Measurements from ENCODE around the gene CTNNAL1.

The CTNNAL1 gene

DNA sequence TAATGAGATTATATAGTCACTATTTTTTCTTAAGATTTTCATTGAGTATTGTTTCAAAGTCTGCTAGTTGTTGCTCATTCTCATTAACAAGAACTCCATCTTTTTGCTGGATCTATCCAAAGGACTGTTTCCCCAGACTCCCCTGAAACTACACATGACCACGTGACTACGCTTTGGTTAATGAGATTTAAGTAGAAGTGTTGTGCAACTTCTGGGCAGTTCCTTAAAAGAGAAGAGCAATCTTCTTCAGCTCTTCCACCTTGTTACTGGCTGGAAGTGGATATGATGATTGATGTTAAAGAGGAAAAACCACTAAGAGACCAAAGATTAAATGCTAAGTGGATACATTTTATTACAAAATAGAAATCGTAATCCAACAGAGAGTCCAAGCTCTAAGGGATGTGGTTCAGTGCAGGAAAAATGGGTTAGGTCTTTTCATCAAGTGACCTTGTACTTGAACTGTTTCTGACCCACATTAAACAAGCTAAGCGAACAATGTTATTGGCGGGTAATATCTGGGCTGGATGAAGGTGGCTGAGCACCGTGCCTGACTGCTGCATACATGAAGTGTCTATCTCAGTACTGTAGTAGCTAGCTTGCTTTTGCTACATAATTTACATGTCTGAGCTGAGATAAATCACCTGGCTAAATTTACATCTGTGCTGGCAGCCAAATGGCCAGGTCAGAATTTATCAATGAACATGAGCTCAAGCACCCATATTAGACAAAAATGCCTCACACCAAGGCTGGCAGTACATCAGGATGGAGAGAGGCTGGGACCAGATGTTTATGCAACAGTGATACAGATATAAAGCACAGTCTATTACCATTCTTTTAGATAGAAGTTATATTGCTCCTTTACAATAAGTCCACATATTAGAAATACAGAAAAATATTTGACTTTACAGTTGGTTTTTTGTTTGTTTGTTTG, 7.5 kb upstream of the CTNNAL1 start:
- no peak overlapping the region for H3K27ac ChIP-seq (replicated peaks; ENCODE audit: low read length)
- H3K36me3 ChIP-seq (replicated peaks in 1 of 2; ENCODE audit: control insufficient read depth in 2 of 2, insufficient read depth in 2 of 2, low read length in 2 of 2): peaks cover 4 to 60% of the 10 kb centered on the region in 2 donors
- H3K27me3 ChIP-seq (ENCODE audit: control insufficient read depth in 3 of 3, insufficient read depth in 3 of 3, low read depth in 1 of 3, low read length in 3 of 3): no peaks in the 10 kb centered on the region
- H3K4me1 ChIP-seq (ENCODE audit: control insufficient read depth in 2 of 2, insufficient read depth in 1 of 2, low read depth in 1 of 2, low read length in 2 of 2): peaks cover 2 to 6% of the 10 kb centered on the region in 2 donors
- H3K4ac ChIP-seq (ENCODE audit: low read length): no peak overlapping the region
- H2AFZ ChIP-seq (ENCODE audit: low read length): no peak overlapping the region
- H2BK12ac ChIP-seq (ENCODE audit: low read length): no peak overlapping the region
- H2BK5ac ChIP-seq (ENCODE audit: low read length): no peak overlapping the region
- no peak overlapping the region for H2BK120ac ChIP-seq (ENCODE audit: low read depth, low read length)
- no peak overlapping the region for H2AK5ac ChIP-seq (ENCODE audit: low read depth, low read length)
- H3K4me2 ChIP-seq (ENCODE audit: insufficient read depth, low read length, poor library complexity, severe bottlenecking): no peak overlapping the region
- no CpG with 5 or more reads among the region's 6 CpGs for WGBS, 2 donors (ENCODE audit: extremely low coverage in 2 of 2, insufficient read length in 2 of 2, insufficient replicate concordance in 1 of 2)
- no peak overlapping the region for H3K23ac ChIP-seq (ENCODE audit: low read depth, low read length, poor library complexity)
- H4K91ac ChIP-seq (ENCODE audit: low read depth, low read length, poor library complexity): no peak overlapping the region
- no peak overlapping the region for H3K4me3 ChIP-seq (ENCODE audit: low read length in 2 of 2)
- H3K79me1 ChIP-seq (ENCODE audit: low read depth, low read length): no peaks in the 10 kb centered on the region
- no peak overlapping the region for H3K18ac ChIP-seq (ENCODE audit: low read length)
- no peak overlapping the region for H2BK15ac ChIP-seq (ENCODE audit: low read length)
- no peak overlapping the region for H4K8ac ChIP-seq (ENCODE audit: low read depth, low read length)
- no peak overlapping the region for H3K14ac ChIP-seq (ENCODE audit: low read length)
- H3K9me3 ChIP-seq (replicated peaks in 1 of 2; ENCODE audit: control insufficient read depth in 2 of 2, insufficient read depth in 1 of 2, low read depth in 1 of 2, low read length in 2 of 2): no peaks in the 10 kb centered on the region
- DNase-seq (ENCODE audit: low spot score): no peak
- no peak overlapping the region for H3K9ac ChIP-seq (ENCODE audit: low read depth, low read length, poor library complexity)

DNA sequence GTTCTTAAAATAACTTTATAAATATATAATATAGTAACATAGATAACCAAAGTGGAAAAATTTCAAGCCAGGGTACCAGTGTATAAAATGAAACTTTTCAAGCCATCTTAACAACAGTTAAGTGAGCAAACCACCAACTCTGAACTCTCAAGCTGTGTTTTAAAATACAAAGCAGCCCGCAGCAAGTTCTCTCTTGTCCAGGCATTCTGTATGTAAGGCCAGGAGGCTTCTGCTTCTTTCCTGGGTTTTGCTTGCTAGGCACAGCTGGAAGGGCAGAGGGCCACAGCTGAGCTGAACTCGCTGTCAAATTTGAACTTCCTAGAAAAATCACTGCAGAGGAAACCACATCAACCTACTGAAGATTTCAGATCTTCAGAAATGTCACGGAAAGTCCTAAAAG, 6.8 kb upstream of the CTNNAL1 start:
- peaks cover 4 to 54% of the 10 kb centered on the region in 2 donors for H3K36me3 ChIP-seq (replicated peaks in 1 of 2; ENCODE audit: control insufficient read depth in 2 of 2, insufficient read depth in 2 of 2, low read length in 2 of 2)
- no peak overlapping the region for H3K18ac ChIP-seq (ENCODE audit: low read length)
- no peak for DNase-seq (ENCODE audit: low spot score)
- H4K91ac ChIP-seq (ENCODE audit: low read depth, low read length, poor library complexity): no peak overlapping the region
- H3K9ac ChIP-seq (ENCODE audit: low read depth, low read length, poor library complexity): no peak overlapping the region
- H3K27ac ChIP-seq (replicated peaks; ENCODE audit: low read length): no peak overlapping the region
- H3K4me2 ChIP-seq (ENCODE audit: insufficient read depth, low read length, poor library complexity, severe bottlenecking): no peak overlapping the region
- H3K79me1 ChIP-seq (ENCODE audit: low read depth, low read length): no peaks in the 10 kb centered on the region
- WGBS, 2 donors (ENCODE audit: extremely low coverage in 2 of 2, insufficient read length in 2 of 2, insufficient replicate concordance in 1 of 2): no CpG with 5 or more reads among the region's 3 CpGs
- H2AFZ ChIP-seq (ENCODE audit: low read length): no peak overlapping the region
- H2AK5ac ChIP-seq (ENCODE audit: low read depth, low read length): no peak overlapping the region
- H3K23ac ChIP-seq (ENCODE audit: low read depth, low read length, poor library complexity): no peak overlapping the region
- no peaks in the 10 kb centered on the region for H3K27me3 ChIP-seq (ENCODE audit: control insufficient read depth in 3 of 3, insufficient read depth in 3 of 3, low read depth in 1 of 3, low read length in 3 of 3)
- H3K4me1 ChIP-seq (ENCODE audit: control insufficient read depth in 2 of 2, insufficient read depth in 1 of 2, low read depth in 1 of 2, low read length in 2 of 2): peaks cover 0 to 6% of the 10 kb centered on the region in 2 donors
- no peak overlapping the region for H4K8ac ChIP-seq (ENCODE audit: low read depth, low read length)
- H3K14ac ChIP-seq (ENCODE audit: low read length): no peak overlapping the region
- H2BK15ac ChIP-seq (ENCODE audit: low read length): no peak overlapping the region
- no peak overlapping the region for H2BK120ac ChIP-seq (ENCODE audit: low read depth, low read length)
- H3K4me3 ChIP-seq (ENCODE audit: low read length in 2 of 2): no peak overlapping the region
- H2BK5ac ChIP-seq (ENCODE audit: low read length): no peak overlapping the region
- no peak overlapping the region for H2BK12ac ChIP-seq (ENCODE audit: low read length)
- H3K4ac ChIP-seq (ENCODE audit: low read length): no peak overlapping the region
- H3K9me3 ChIP-seq (replicated peaks in 1 of 2; ENCODE audit: control insufficient read depth in 2 of 2, insufficient read depth in 1 of 2, low read depth in 1 of 2, low read length in 2 of 2): no peaks in the 10 kb centered on the region

DNA sequence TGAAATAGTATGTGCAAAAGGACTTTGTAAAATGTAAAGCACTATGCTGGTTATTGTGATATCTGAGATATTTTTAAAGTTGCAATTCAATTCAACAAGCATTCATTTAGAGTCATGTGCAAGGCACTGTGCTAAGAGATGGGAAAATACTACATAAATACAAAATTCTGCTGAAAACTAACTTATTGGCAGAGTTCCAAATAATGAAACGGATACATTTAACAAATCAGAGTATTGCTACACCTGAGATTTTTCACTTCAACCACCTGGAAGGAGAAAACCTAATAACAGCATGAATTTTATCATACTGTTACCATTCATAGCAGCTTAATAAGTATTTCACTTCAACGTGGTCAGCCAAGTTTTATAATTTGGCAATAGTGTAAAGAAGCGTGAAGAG, 6.1 kb upstream of the CTNNAL1 start:
- no peak overlapping the region for H3K23ac ChIP-seq (ENCODE audit: low read depth, low read length, poor library complexity)
- H2BK5ac ChIP-seq (ENCODE audit: low read length): no peak overlapping the region
- no peak overlapping the region for H3K27ac ChIP-seq (replicated peaks; ENCODE audit: low read length)

DNA sequence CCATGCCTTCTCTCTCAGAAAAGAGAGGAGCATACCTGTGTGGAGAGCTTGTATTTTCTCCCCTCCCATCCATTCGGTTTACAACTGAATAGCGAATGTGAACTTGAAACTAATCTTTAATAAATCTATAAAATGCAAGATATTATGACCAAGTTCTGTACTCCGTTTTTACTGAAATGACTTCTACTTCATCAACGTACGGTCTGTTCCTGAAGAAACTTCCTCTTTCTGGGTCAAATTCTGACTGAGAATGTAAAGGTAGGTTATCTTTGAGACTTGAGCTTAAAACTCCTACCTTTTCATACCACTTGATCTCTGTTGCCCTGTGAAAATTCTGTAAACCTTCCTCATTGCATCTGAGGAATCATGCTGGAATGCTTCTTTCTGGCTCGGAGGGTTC, 4.2 kb upstream of the CTNNAL1 start:
- no peak overlapping the region for H3K23ac ChIP-seq (ENCODE audit: low read depth, low read length, poor library complexity)
- H2AK5ac ChIP-seq (ENCODE audit: low read depth, low read length): no peak overlapping the region
- H3K79me1 ChIP-seq (ENCODE audit: low read depth, low read length): peaks cover 4% of the 10 kb centered on the region
- H4K91ac ChIP-seq (ENCODE audit: low read depth, low read length, poor library complexity): no peak overlapping the region
- no peak overlapping the region for H3K18ac ChIP-seq (ENCODE audit: low read length)
- H3K36me3 ChIP-seq (replicated peaks in 1 of 2; ENCODE audit: control insufficient read depth in 2 of 2, insufficient read depth in 2 of 2, low read length in 2 of 2): peaks cover 4 to 44% of the 10 kb centered on the region in 2 donors
- H3K9ac ChIP-seq (ENCODE audit: low read depth, low read length, poor library complexity): no peak overlapping the region
- WGBS, 2 donors (ENCODE audit: extremely low coverage in 2 of 2, insufficient read length in 2 of 2, insufficient replicate concordance in 1 of 2): no CpG with 5 or more reads among the region's 6 CpGs
- no peak overlapping the region for H3K4me3 ChIP-seq (ENCODE audit: low read length in 2 of 2)
- no peak overlapping the region for H3K4ac ChIP-seq (ENCODE audit: low read length)
- H2BK15ac ChIP-seq (ENCODE audit: low read length): no peak overlapping the region
- H3K14ac ChIP-seq (ENCODE audit: low read length): no peak overlapping the region
- H2AFZ ChIP-seq (ENCODE audit: low read length): no peak overlapping the region
- H2BK12ac ChIP-seq (ENCODE audit: low read length): no peak overlapping the region
- H3K27ac ChIP-seq (replicated peaks; ENCODE audit: low read length): no peak overlapping the region
- H3K27me3 ChIP-seq (ENCODE audit: control insufficient read depth in 3 of 3, insufficient read depth in 3 of 3, low read depth in 1 of 3, low read length in 3 of 3): no peaks in the 10 kb centered on the region
- no peaks in the 10 kb centered on the region for H3K9me3 ChIP-seq (replicated peaks in 1 of 2; ENCODE audit: control insufficient read depth in 2 of 2, insufficient read depth in 1 of 2, low read depth in 1 of 2, low read length in 2 of 2)
- no peak for DNase-seq (ENCODE audit: low spot score)
- H3K4me1 ChIP-seq (ENCODE audit: control insufficient read depth in 2 of 2, insufficient read depth in 1 of 2, low read depth in 1 of 2, low read length in 2 of 2): peaks cover 6 to 7% of the 10 kb centered on the region in 2 donors
- no peak overlapping the region for H2BK120ac ChIP-seq (ENCODE audit: low read depth, low read length)
- H3K4me2 ChIP-seq (ENCODE audit: insufficient read depth, low read length, poor library complexity, severe bottlenecking): no peak overlapping the region
- H2BK5ac ChIP-seq (ENCODE audit: low read length): no peak overlapping the region
- no peak overlapping the region for H4K8ac ChIP-seq (ENCODE audit: low read depth, low read length)

More for the DNA sequence above, 6.1 kb upstream of the CTNNAL1 start:
- H3K4me3 ChIP-seq (ENCODE audit: low read length in 2 of 2): no peak overlapping the region
- no peaks in the 10 kb centered on the region for H3K27me3 ChIP-seq (ENCODE audit: control insufficient read depth in 3 of 3, insufficient read depth in 3 of 3, low read depth in 1 of 3, low read length in 3 of 3)
- no peak overlapping the region for H2BK12ac ChIP-seq (ENCODE audit: low read length)
- no peak overlapping the region for H3K18ac ChIP-seq (ENCODE audit: low read length)
- H3K36me3 ChIP-seq (replicated peaks in 1 of 2; ENCODE audit: control insufficient read depth in 2 of 2, insufficient read depth in 2 of 2, low read length in 2 of 2): peaks cover 4 to 49% of the 10 kb centered on the region in 2 donors
- H3K9me3 ChIP-seq (replicated peaks in 1 of 2; ENCODE audit: control insufficient read depth in 2 of 2, insufficient read depth in 1 of 2, low read depth in 1 of 2, low read length in 2 of 2): no peaks in the 10 kb centered on the region
- H4K8ac ChIP-seq (ENCODE audit: low read depth, low read length): no peak overlapping the region
- peaks cover 1 to 6% of the 10 kb centered on the region in 2 donors for H3K4me1 ChIP-seq (ENCODE audit: control insufficient read depth in 2 of 2, insufficient read depth in 1 of 2, low read depth in 1 of 2, low read length in 2 of 2)
- no peak overlapping the region for H2BK120ac ChIP-seq (ENCODE audit: low read depth, low read length)
- no peak overlapping the region for H2AK5ac ChIP-seq (ENCODE audit: low read depth, low read length)
- no peak overlapping the region for H2BK15ac ChIP-seq (ENCODE audit: low read length)
- no peaks in the 10 kb centered on the region for H3K79me1 ChIP-seq (ENCODE audit: low read depth, low read length)
- no peak overlapping the region for H4K91ac ChIP-seq (ENCODE audit: low read depth, low read length, poor library complexity)
- H3K4ac ChIP-seq (ENCODE audit: low read length): no peak overlapping the region
- no peak overlapping the region for H3K4me2 ChIP-seq (ENCODE audit: insufficient read depth, low read length, poor library complexity, severe bottlenecking)
- no CpG with 5 or more reads among the region's 3 CpGs for WGBS, 2 donors (ENCODE audit: extremely low coverage in 2 of 2, insufficient read length in 2 of 2, insufficient replicate concordance in 1 of 2)
- no peak overlapping the region for H3K9ac ChIP-seq (ENCODE audit: low read depth, low read length, poor library complexity)
- H3K14ac ChIP-seq (ENCODE audit: low read length): no peak overlapping the region
- H2AFZ ChIP-seq (ENCODE audit: low read length): no peak overlapping the region
- DNase-seq (ENCODE audit: low spot score): no peak

Data from neuronal stem cell (in vitro differentiated cells).